ENCODE results near the gene ATG9B. TPM values are rescaled to one million over a fixed set of nuclear protein-coding genes. Genes with fewer than 3 reads are reported as not detected.
A peak's percentile ranks its signal among the peaks of the same experiment; 100 is the strongest.

Gene ATG9B
- total and polyA plus RNA-seq, 9 of the 15 experiments (the other 6 are each of a cell fraction or from before 2014, with no cell fraction given): 0.29 to 8.0 (median 2.1) TPM

- TF ChIP-seq TFE3 (CRISPR knock-in tag; IDR thresholded peaks at IDR 0.05) (no peak), RB1 (IDR thresholded peaks at IDR 0.05; ENCODE audit: low read depth) (0 out of 2 replicates have a peak, but pooled peaks have one; percentile 2), NELFE (IDR thresholded peaks at IDR 0.05; ENCODE audit: insufficient read depth, insufficient read length) (no peak), ZNF3 (CRISPR knock-in tag; IDR thresholded peaks at IDR 0.05) (no peak), RBM22 (IDR thresholded peaks at IDR 0.05; ENCODE audit: low read depth, low read length, poor library complexity, severe bottlenecking) (no peak), PREB (CRISPR knock-in tag; IDR thresholded peaks at IDR 0.05) (0 out of 2 replicates have a peak, but pooled peaks have one; percentile 64), HNRNPL (IDR thresholded peaks at IDR 0.05; ENCODE audit: low read depth, low read length) (no peak), CTBP1 (IDR thresholded peaks at IDR 0.05; ENCODE audit: borderline replicate concordance) (no peak; the same call in 1 of the 2 replicates), HDAC6 (IDR thresholded peaks at IDR 0.05; ENCODE audit: low read depth, low read length) (no peak), CREB1 (IDR thresholded peaks at IDR 0.05) (0 out of 2 replicates have a peak, but pooled peaks have one; percentile 11), CREB1 (CRISPR knock-in tag; IDR thresholded peaks at IDR 0.05) (no peak), FOSL1 (tag; conservative IDR thresholded peaks at IDR 0.05) (no peak)
These were observed 14.3 kb downstream of the ATG9B start (continued) for GRCh38 chr7:151010037-151010306.
